GM04504 (cell line): ENCODE data around the gene HEMGN.
"Not testable (repeated sequence)": the region's sequence is repeated elsewhere in the genome, so short reads cannot be mapped to it uniquely, and the experiment has no call there.

Experiments
- DNase-seq: peaks from one replicate; pipeline ENCODE4 v3.0.0-alpha.2; 2012; ENCODE audit warnings: low read depth

Gene HEMGN

GRCh38 chr9:97963232-97963631 lies 25.3 kb upstream of the HEMGN start:
- DNase-seq = no peak

GRCh38 chr9:97962575-97962974 lies 24.6 kb upstream of the HEMGN start:
- DNase-seq = no peak

GRCh38 chr9:97962136-97962535 lies 24.2 kb upstream of the HEMGN start:
- no peak for DNase-seq

- DNase-seq = no peak
These were observed 23.4 kb upstream of the HEMGN start for GRCh38 chr9:97961361-97961760.

- not testable (repeated sequence) for DNase-seq
These were observed 22.8 kb upstream of the HEMGN start for GRCh38 chr9:97960678-97961328.

- no peak for DNase-seq
These were observed 21.6 kb upstream of the HEMGN start for GRCh38 chr9:97959585-97959984.

- DNase-seq = no peak
These were observed 21.0 kb upstream of the HEMGN start for GRCh38 chr9:97958812-97959511.

GRCh38 chr9:97956331-97956730 lies 18.4 kb upstream of the HEMGN start:
- no peak for DNase-seq

- DNase-seq = no peak
These were observed 16.6 kb upstream of the HEMGN start for GRCh38 chr9:97954550-97954989.

GRCh38 chr9:97950873-97951272 lies 12.9 kb upstream of the HEMGN start:
- DNase-seq = not testable (repeated sequence)

GRCh38 chr9:97947094-97947493 lies 9.1 kb upstream of the HEMGN start:
- not testable (repeated sequence) for DNase-seq

- not testable (repeated sequence) for DNase-seq
These were observed 7.5 kb upstream of the HEMGN start for GRCh38 chr9:97945470-97945869.

GRCh38 chr9:97944612-97945011 lies 6.6 kb upstream of the HEMGN start:
- no peak for DNase-seq

- no peak for DNase-seq
These were observed 5.4 kb upstream of the HEMGN start for GRCh38 chr9:97943308-97943855.

GRCh38 chr9:97941323-97941722 lies 3.4 kb upstream of the HEMGN start:
- DNase-seq = no peak

- no peak for DNase-seq
These were observed 2.8 kb upstream of the HEMGN start for GRCh38 chr9:97940741-97941140.

- DNase-seq = no peak
These were observed 2.3 kb upstream of the HEMGN start for GRCh38 chr9:97940233-97940632.

- no peak for DNase-seq
These were observed 974 bp downstream of the HEMGN start for GRCh38 chr9:97936998-97937397.

- no peak for DNase-seq
These were observed 2.7 kb downstream of the HEMGN start for GRCh38 chr9:97935276-97935675.

- DNase-seq = no peak
These were observed 3.5 kb downstream of the HEMGN start for GRCh38 chr9:97934321-97935115.

GRCh38 chr9:97933297-97933998 lies 4.5 kb downstream of the HEMGN start:
- DNase-seq = no peak

- no peak for DNase-seq
These were observed 7.0 kb downstream of the HEMGN start for GRCh38 chr9:97930972-97931371.
